ENCODE data around the gene H2AZ2.
"Not testable (repeated sequence)": the region's sequence is repeated elsewhere in the genome, so short reads cannot be mapped to it uniquely, and the experiment has no call there.

The H2AZ2 gene

GRCh38 chr7:44814919-44815318, 33.0 kb downstream of the H2AZ2 start:
- DNase-seq (ENCODE audit: low read depth): no peak

- no peak for DNase-seq (ENCODE audit: low read depth)
These were observed 36.3 kb downstream of the H2AZ2 start for GRCh38 chr7:44811571-44811970.

GRCh38 chr7:44811093-44811492, 36.8 kb downstream of the H2AZ2 start:
- no peak for DNase-seq (ENCODE audit: low read depth)

- DNase-seq (ENCODE audit: low read depth): no peak
These were observed 38.9 kb downstream of the H2AZ2 start for GRCh38 chr7:44808914-44809393.

GRCh38 chr7:44805950-44806349, 41.9 kb downstream of the H2AZ2 start:
- DNase-seq (ENCODE audit: low read depth): no peak

- not testable (repeated sequence) for DNase-seq (ENCODE audit: low read depth)
These were observed 43.9 kb downstream of the H2AZ2 start for GRCh38 chr7:44803828-44804519.

GRCh38 chr7:44802418-44803025, 45.4 kb downstream of the H2AZ2 start:
- no peak for DNase-seq (ENCODE audit: low read depth)

- no peak for DNase-seq (ENCODE audit: low read depth)
These were observed 46.0 kb downstream of the H2AZ2 start for GRCh38 chr7:44801890-44802289.

- DNase-seq (ENCODE audit: low read depth): no peak
These were observed 47.9 kb downstream of the H2AZ2 start for GRCh38 chr7:44799939-44800338.

- no peak for DNase-seq (ENCODE audit: low read depth)
These were observed 49.1 kb downstream of the H2AZ2 start for GRCh38 chr7:44798649-44799305.

GRCh38 chr7:44797329-44798258, 50.3 kb downstream of the H2AZ2 start:
- DNase-seq (ENCODE audit: low read depth): peak; percentile 71

- peak; percentile 98 for DNase-seq (ENCODE audit: low read depth)
These were observed 51.2 kb downstream of the H2AZ2 start, which contains the start of gene PPIA for GRCh38 chr7:44796504-44797328. Gene PPIA, plus strand, starts transcription at chr7:44796681. Its CDS starts 44 bp downstream, at chr7:44796725.

- DNase-seq (ENCODE audit: low read depth): peak; percentile 12
These were observed 51.8 kb downstream of the H2AZ2 start for GRCh38 chr7:44796034-44796503.

GRCh38 chr7:44794331-44794730, 53.6 kb downstream of the H2AZ2 start:
- no peak for DNase-seq (ENCODE audit: low read depth)

- no peak for DNase-seq (ENCODE audit: low read depth)
These were observed 54.0 kb downstream of the H2AZ2 start for GRCh38 chr7:44793919-44794318.

GRCh38 chr7:44791278-44792219, 56.3 kb downstream of the H2AZ2 start:
- DNase-seq (ENCODE audit: low read depth): no peak

GRCh38 chr7:44789990-44790389, 57.9 kb downstream of the H2AZ2 start:
- no peak for DNase-seq (ENCODE audit: low read depth)

GRCh38 chr7:44787762-44788161, 60.1 kb downstream of the H2AZ2 start:
- DNase-seq (ENCODE audit: low read depth): no peak

- DNase-seq (ENCODE audit: low read depth): no peak
These were observed 60.8 kb downstream of the H2AZ2 start for GRCh38 chr7:44787041-44787440.

- not testable (repeated sequence) for DNase-seq (ENCODE audit: low read depth)
These were observed 62.7 kb downstream of the H2AZ2 start for GRCh38 chr7:44785218-44785617.

Measured in GM04504 (cell line).